NCI-H524 (cell line): Measurements from ENCODE around the gene MTF1.
"Not testable (repeated sequence)": the region's sequence is repeated elsewhere in the genome, so short reads cannot be mapped to it uniquely, and the experiment has no call there.

ENCODE experiments used
- DNase-seq, 2 experiments: peaks; one replicate each; lab custom pipeline; 2025; lab: John Stamatoyannopoulos, UW

Gene MTF1

GRCh38 chr1:37859507-37860345, at the start of gene MTF1:
Gene MTF1 (minus strand): TSS chr1:37859592. CDS start chr1:37857658, 1,934 bp downstream.
- peak; percentile 93 to 94 for DNase-seq

DNA sequence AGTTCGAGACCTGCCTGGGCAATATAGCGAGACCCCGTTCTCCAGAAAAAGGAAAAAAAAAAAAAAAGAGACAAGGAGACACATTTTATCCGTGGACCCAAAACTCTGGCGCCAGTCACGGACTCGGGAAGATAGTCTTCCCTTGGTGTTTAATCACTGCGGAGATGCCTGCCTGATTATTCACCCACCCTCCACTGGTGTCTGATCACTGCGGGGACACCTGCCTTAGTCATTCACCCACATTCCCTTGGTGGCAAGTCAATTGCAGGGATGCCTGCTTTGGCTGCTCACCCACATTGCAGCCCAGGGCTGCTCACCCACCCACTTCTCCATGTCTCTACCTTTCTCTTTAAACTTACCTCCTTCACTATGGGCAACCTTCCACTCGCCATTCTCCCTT, 49.1 kb upstream of the MTF1 start:
- not testable (repeated sequence) for DNase-seq

DNA sequence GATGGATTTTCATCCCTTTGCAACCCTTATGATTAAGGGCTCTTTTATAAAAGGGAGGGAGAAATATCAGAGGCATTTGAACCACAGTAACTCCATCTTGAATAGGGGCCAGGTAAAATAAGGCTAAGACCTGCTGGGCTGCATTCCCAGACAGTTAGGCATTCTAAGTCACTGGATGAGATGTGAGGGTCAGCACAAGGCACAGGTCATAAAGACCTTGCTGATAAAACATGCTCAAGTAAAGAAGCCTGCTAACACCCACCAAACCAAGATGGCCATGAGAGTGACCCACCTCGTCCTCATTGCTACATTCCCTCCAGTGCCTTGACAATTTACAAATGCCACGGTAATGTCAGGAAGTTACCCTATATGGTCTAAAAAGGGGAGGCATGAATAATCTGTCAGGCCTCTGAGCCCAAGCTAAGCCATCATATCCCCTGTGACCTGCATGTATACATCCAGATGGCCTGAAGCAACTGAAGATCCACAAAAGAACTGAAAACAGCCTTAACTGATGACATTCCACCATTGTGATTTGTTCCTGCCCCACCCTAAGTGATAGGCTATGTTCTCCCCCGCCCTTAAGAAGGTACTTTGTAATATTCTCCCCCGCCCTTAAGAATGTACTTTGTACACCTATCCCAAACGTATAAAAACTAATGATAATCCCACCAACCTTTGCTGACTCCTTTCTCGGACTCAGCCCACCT, 48.2 kb upstream of the MTF1 start:
- not testable (repeated sequence) for DNase-seq

- DNase-seq, result not testable (repeated sequence)
These were observed 47.2 kb upstream of the MTF1 start for GRCh38 chr1:37906591-37906990.

- DNase-seq, result no peak
These were observed 46.3 kb upstream of the MTF1 start for GRCh38 chr1:37905727-37906126.

- DNase-seq, result not testable (repeated sequence)
These were observed 44.5 kb upstream of the MTF1 start for GRCh38 chr1:37903921-37904320.

GRCh38 chr1:37902983-37903382, 43.6 kb upstream of the MTF1 start:
- no peak for DNase-seq

DNA sequence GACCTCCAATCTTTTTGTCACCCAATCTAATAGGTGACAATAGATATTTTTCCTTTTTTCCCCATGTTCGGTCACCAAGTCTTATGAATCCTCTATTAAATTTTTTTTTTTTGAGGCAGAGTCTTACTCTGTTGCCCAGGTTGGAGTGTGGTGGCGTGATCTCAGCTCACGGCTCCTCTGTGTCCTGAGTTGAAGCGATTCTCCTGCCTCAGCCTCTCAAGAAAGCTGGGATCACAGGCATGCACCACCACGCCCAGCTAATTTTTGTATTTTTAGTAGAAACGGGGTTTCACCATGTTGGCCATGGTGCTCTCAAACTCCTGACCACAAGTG, 42.5 kb upstream of the MTF1 start:
- no peak for DNase-seq

DNA sequence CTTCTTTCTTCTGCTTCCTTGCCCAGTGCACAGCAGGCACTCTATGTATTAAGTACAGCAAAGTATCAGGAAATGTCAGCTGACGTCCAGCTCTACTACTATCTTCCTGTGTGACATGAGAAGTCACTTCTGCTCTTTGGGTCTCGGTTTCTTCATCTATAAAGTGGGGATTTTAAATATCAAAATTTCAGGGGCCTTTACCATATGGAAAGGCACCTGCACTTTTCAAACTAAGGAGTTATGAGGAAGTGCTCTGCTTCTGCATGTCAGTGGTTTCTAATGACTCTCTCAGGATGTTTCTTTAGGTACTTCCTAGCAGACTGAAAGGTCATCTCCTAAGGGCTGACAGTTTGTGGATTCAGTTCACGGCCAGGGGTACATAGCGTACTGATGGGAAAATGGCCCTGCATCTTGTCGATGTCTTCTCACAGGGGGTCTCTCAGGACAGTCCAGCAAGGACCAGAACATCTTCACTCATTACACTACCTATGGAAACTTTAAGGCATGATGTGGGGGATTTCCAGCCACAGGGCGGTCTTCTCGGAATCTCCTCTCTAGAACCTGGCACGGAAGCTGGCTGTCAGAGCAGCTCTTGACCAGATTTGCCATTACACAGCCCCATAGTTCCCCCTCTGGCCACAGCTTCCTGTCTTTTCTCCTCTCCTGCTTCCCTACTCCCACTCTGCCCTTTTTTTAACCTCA, 42.0 kb upstream of the MTF1 start:
- DNase-seq, result no peak

GRCh38 chr1:37897563-37897962, 38.2 kb upstream of the MTF1 start:
- not testable (repeated sequence) for DNase-seq

DNA sequence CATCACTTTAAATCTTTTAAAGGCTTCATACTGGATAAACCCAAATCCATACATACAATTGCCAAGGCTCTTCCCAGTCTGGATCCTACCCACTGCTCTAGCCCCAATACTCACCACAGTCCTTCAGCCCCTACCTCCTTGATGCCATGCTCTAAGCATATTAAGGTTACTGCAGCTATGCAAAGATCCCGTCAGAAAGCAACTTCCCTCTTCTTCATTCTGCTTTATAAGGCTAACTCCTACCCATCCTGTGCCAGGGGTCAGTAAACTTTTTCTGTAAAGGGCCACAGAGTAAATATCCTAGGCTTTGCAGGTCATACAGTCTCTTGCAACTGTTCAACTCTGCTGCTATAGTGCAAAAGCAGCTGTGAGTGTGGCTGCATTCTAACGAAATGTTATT, 34.3 kb upstream of the MTF1 start:
- no peak for DNase-seq

DNA sequence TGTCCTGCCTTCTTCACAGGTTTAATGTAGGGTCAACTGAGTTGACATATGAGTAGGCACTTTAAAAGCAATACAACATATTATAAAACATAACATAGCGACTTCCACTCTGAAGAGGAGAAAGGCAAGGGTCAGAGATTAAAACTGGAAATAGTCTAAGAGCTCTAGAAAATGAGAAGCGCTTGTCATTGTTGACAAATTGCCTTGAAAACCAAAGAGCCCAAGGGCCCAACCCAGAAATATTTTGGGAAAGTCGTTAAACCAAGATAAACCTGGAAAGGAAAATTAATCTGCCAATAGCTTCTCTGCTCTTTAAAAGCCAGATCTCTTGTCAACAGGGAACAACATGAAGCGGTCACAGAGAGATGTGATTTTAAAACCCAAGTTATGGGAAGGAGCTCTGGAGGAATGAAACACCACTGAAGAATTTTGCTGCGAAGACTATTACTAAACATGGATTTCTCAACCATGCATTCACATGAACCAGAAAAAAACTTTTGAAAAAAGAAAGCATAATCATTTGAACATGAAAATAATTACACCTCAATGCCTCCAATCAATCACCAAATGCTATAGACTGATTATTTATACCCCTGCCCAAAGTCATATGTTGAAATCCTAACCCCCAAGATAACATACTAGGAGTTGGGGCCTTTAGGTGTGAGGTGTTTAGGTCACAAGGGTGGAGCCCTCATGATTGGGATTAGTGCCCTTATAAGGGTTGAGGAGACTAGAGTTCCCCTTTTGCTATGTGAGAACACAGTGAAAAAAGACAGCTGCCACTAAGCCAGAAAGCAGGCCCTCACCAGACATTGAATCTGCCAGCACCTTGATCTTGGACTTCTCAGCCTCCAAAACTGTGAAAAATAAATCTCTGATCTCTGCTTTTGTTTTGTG, 33.0 kb upstream of the MTF1 start:
- DNase-seq, result no peak

DNA sequence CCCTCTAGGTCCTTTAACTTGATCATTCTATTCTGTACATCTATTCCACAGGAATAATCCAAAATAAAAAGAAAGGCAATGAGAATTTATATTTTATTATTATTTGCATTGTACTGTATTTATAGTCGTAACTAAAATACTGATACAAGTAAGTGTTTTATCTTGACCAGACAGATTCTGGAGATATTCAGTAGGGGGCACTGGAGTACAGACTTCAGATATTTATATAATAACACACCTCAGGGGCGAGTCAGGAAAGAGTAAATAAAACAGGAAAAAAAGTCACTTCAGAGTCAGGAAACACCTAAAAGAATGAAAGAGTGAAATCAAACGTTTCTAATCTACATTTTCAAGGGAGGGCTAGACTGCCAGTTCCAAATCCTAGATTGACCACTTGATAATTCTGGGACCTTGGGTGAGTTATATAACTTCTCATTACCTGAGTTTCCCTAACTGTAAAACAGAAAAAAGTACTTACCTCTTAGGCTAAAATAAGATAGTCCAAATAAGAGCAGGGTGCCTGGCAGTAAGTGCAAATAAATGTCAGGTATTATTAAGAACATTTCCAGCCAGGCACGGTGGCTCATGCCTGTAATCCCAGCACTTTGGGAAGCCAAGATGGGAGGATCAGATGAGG, 31.1 kb upstream of the MTF1 start:
- DNase-seq, result peak in 1 of 2 experiments; percentile 29

DNA sequence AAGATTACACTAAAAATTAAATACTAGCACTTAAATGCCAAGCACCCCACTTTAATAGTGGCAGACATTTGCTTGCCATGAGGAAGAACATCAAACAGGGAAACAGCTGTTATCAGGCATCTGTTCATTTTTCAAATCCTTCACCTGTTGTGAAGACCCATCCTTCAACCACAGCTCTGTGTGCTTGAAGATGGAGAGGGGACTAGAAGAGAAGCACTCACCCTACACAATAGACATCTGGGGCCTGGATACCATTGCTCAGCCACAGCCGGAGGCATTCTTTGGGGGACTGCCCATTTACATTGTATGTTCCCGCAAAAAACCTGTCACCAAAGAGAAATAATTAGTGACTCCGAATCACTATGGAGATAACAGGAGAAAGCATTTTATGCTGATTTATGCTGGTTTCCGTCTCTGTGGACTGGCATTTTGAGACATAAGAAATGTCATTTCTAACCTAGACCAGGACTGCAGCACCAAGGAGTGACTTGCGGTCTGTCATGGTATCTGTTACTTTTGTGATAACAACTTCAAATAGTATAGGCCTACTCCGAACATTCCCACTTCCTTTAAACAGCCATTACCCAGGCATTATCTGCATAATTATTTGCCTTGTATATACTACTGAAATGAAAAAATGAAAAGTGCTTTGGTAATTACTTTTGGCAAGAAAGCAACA, 28.8 kb upstream of the MTF1 start:
- DNase-seq, result peak; percentile 49 to 79

DNA sequence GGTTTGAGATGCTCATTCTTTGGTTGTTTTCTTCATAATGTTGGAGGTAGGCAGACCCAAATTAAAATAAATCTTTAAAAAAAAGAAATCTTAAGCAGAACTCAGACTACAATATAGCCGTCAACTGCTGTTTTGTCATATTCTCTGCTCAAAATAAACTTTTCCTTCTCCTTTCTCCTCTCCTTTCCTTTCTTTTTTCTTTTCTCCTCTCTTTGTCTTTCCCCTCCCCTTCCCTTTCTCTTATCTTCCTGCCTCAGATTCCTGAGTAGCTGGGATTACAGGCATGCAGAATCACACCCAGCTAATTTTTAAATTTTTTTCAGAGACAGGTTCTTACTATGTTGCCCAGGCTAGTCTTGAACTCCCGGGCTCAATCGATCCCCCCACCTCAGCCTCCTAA, 24.8 kb upstream of the MTF1 start:
- no peak for DNase-seq

DNA sequence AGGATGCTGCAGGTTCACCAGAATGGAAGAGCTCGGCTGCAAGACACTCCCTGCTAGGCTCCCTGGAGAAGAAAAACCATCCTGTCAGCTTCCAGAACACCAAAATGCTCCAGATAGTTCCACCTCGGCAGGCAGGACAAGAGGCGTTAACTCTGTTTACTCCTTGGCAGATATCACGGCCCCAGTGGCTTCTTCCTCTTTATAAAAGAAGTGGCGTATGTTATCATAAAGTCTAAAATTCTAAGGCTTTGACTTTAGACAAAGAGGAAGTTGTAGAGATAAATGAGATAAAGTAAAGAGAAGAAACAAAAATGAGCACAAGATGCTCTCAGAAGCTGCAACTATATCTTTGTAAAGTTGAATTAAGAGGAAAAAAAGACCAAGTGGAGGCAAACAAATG, 24.3 kb upstream of the MTF1 start:
- DNase-seq, result no peak

DNA sequence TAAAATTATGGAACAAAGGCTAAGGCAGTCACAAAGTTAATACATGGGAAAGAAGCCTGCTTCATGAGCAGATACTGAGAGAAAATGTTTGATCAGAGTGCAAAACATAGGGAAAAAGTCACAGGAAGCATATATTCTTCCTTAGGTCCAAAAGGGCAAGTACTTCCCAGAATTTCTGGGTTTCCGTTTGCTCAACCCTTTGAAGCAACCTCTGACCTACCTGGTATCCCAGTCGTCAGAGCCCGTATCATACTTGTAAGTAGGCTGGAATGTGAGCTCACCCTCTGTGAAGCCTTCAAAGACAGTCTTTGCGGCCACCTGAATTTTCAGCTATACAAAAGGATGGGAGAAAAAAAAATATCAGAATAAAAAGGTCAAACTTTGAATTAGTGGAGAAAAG, 20.5 kb upstream of the MTF1 start:
- no peak for DNase-seq

DNA sequence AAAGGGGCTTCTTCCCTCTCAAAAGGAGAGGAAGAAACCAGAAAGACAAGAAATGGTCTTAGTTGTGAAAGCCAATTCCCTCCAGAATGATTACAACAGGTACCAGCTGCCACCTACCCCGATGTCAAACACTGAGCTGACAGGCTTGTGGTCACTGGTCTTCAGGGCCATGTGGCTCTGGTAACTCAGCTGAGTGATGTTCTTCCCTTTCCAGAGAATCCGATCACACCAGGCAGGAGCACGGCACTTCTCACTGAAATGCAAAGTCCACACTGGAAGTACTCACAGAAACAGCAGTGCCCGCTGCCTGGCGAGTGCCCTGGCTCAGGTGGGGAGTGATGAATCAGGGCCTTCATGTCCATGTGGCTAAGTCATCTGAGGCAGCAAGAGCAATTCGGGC, 18.7 kb upstream of the MTF1 start:
- no peak for DNase-seq

- DNase-seq, result peak in 1 of 2 experiments; percentile 15
These were observed 16.4 kb upstream of the MTF1 start for GRCh38 chr1:37875833-37876232.

DNA sequence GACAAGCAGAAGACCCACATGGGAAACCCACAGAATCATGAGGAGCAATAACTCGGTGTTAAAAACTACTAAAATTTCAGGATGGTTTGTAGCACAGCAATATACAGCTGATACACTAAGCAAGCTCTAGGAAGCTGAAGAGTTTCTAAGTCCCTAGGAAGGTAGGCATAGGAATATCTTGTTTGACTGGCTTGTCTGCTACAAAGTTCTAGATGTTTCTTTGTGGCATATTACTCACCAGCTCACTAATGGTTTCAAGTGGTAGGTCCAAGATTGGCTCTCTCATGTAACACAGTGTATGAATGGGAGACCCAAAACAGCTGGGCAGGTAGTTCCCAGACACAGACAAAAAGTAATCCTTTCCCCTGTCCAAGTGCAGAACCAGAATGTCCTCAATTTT, 13.3 kb upstream of the MTF1 start:
- no peak for DNase-seq

GRCh38 chr1:37868466-37868865, 9.1 kb upstream of the MTF1 start:
- DNase-seq, result no peak
